ENCODE measurements around the gene L3HYPDH.

The L3HYPDH gene

GRCh38 chr14:59520224-59520623 lies 36.0 kb upstream of the L3HYPDH start:
- TF ChIP-seq, protein P1, sequence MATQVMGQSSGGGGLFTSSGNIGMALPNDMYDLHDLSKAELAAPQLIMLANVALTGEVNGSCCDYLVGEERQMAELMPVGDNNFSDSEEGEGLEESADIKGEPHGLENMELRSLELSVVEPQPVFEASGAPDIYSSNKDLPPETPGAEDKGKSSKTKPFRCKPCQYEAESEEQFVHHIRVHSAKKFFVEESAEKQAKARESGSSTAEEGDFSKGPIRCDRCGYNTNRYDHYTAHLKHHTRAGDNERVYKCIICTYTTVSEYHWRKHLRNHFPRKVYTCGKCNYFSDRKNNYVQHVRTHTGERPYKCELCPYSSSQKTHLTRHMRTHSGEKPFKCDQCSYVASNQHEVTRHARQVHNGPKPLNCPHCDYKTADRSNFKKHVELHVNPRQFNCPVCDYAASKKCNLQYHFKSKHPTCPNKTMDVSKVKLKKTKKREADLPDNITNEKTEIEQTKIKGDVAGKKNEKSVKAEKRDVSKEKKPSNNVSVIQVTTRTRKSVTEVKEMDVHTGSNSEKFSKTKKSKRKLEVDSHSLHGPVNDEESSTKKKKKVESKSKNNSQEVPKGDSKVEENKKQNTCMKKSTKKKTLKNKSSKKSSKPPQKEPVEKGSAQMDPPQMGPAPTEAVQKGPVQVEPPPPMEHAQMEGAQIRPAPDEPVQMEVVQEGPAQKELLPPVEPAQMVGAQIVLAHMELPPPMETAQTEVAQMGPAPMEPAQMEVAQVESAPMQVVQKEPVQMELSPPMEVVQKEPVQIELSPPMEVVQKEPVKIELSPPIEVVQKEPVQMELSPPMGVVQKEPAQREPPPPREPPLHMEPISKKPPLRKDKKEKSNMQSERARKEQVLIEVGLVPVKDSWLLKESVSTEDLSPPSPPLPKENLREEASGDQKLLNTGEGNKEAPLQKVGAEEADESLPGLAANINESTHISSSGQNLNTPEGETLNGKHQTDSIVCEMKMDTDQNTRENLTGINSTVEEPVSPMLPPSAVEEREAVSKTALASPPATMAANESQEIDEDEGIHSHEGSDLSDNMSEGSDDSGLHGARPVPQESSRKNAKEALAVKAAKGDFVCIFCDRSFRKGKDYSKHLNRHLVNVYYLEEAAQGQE (IDR thresholded peaks at IDR 0.05; ENCODE audit: insufficient replicate concordance, low read depth): no peak
- TF ChIP-seq, protein P2, sequence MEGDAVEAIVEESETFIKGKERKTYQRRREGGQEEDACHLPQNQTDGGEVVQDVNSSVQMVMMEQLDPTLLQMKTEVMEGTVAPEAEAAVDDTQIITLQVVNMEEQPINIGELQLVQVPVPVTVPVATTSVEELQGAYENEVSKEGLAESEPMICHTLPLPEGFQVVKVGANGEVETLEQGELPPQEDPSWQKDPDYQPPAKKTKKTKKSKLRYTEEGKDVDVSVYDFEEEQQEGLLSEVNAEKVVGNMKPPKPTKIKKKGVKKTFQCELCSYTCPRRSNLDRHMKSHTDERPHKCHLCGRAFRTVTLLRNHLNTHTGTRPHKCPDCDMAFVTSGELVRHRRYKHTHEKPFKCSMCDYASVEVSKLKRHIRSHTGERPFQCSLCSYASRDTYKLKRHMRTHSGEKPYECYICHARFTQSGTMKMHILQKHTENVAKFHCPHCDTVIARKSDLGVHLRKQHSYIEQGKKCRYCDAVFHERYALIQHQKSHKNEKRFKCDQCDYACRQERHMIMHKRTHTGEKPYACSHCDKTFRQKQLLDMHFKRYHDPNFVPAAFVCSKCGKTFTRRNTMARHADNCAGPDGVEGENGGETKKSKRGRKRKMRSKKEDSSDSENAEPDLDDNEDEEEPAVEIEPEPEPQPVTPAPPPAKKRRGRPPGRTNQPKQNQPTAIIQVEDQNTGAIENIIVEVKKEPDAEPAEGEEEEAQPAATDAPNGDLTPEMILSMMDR (IDR thresholded peaks at IDR 0.05; ENCODE audit: insufficient read depth, low read length): no peak
- TF ChIP-seq SPI1 (IDR thresholded peaks at IDR 0.05; ENCODE audit: borderline replicate concordance, low read depth): no peak
- no peak for TF ChIP-seq POLR2AphosphoS5 (IDR thresholded peaks at IDR 0.05; ENCODE audit: low read depth)
- TF ChIP-seq GABPA (IDR thresholded peaks at IDR 0.05; ENCODE audit: low read depth): no peak
- H3K27ac ChIP-seq (replicated peaks): no peak overlapping the region
- no peak for DNase-seq (ENCODE audit: low read depth in 1 of 2, low spot score in 1 of 2)
- H3K4me3 ChIP-seq (replicated peaks; ENCODE audit: insufficient read depth, low read length): no peak overlapping the region
- H3K27me3 ChIP-seq (ENCODE audit: insufficient read depth, poor library complexity, severe bottlenecking): no peaks in the 10 kb centered on the region

DNA sequence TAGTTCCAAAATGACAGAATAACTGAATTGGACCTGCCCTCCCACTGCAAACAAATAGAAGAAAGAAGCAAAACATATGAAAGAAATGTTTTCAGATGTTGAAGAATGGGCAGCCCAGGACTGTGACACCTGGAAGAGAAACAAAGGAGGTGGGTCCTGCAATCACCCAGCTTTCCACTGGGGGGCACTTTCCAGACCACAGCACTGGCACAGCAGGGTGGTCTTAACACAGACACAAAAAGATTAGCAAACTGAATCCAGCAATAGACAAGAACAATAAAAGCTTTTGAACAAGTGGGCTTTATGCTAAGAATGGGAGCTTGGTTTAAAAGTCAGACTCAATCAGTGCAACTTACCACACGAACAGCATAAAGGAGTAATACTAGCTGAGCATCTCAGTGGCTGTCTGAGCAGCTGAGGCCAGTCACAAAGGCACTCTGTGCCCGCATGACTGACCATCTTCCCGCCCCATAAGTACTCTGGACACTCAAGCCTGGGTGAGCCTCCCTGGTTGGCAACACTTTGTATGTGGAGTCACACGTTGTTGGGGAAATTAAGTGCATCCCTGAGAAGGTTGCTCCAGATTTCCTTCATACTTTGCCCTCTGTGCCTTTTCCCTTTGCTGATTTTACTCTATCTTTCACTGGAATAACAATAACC lies 27.8 kb upstream of the L3HYPDH start:
- no peak for TF ChIP-seq SPI1 (IDR thresholded peaks at IDR 0.05; ENCODE audit: borderline replicate concordance, low read depth)
- no peak for TF ChIP-seq POLR2AphosphoS5 (IDR thresholded peaks at IDR 0.05; ENCODE audit: low read depth)
- TF ChIP-seq, protein P2 (IDR thresholded peaks at IDR 0.05; ENCODE audit: insufficient read depth, low read length): no peak
- TF ChIP-seq GABPA (IDR thresholded peaks at IDR 0.05; ENCODE audit: low read depth): no peak
- TF ChIP-seq, protein P1 (IDR thresholded peaks at IDR 0.05; ENCODE audit: insufficient replicate concordance, low read depth): no peak
- H3K27ac ChIP-seq (replicated peaks): no peak overlapping the region
- peaks cover 2% of the 10 kb centered on the region for H3K27me3 ChIP-seq (ENCODE audit: insufficient read depth, poor library complexity, severe bottlenecking)
- no peak overlapping the region for H3K4me3 ChIP-seq (replicated peaks; ENCODE audit: insufficient read depth, low read length)
- DNase-seq (ENCODE audit: low read depth in 1 of 2, low spot score in 1 of 2): no peak

DNA sequence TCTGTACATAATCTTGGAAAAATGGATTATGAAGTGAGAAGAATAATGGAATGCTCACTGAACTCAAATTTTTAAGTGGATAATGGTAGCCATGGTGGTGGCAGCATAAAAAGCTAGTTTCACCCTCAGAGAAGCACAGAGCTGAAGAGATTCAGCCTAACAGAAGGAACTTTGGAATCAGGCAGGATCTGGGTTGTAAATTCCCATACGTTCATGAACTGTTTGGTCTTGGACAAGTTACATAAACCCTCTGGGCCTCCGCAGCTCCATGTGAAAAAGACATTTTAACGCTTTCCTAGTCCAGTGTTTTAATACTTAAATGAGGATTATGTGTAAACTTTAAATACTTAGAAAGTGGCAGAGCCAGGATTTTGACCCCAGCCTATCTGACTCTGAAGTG lies 26.8 kb upstream of the L3HYPDH start:
- DNase-seq (ENCODE audit: low read depth in 1 of 2, low spot score in 1 of 2): no peak
- H3K27me3 ChIP-seq (ENCODE audit: insufficient read depth, poor library complexity, severe bottlenecking): peaks cover 2% of the 10 kb centered on the region
- H3K4me3 ChIP-seq (replicated peaks; ENCODE audit: insufficient read depth, low read length): no peak overlapping the region
- TF ChIP-seq, protein P2 (IDR thresholded peaks at IDR 0.05; ENCODE audit: insufficient read depth, low read length): no peak
- TF ChIP-seq, protein P1 (IDR thresholded peaks at IDR 0.05; ENCODE audit: insufficient replicate concordance, low read depth): no peak
- no peak for TF ChIP-seq POLR2AphosphoS5 (IDR thresholded peaks at IDR 0.05; ENCODE audit: low read depth)
- no peak for TF ChIP-seq SPI1 (IDR thresholded peaks at IDR 0.05; ENCODE audit: borderline replicate concordance, low read depth)
- TF ChIP-seq GABPA (IDR thresholded peaks at IDR 0.05; ENCODE audit: low read depth): no peak
- H3K27ac ChIP-seq (replicated peaks): no peak overlapping the region

Data from HL-60 (cell line).